ENCODE measurements around the gene ARMC9. TPM values are rescaled to one million over a fixed set of nuclear protein-coding genes. Genes with fewer than 3 reads are reported as not detected.

The ARMC9 gene
- total and polyA plus RNA-seq, 2 of the 13 experiments (the other 11 are each of a cell fraction or from before 2014, with no cell fraction given), result 9.1 to 12.8 TPM

DNA sequence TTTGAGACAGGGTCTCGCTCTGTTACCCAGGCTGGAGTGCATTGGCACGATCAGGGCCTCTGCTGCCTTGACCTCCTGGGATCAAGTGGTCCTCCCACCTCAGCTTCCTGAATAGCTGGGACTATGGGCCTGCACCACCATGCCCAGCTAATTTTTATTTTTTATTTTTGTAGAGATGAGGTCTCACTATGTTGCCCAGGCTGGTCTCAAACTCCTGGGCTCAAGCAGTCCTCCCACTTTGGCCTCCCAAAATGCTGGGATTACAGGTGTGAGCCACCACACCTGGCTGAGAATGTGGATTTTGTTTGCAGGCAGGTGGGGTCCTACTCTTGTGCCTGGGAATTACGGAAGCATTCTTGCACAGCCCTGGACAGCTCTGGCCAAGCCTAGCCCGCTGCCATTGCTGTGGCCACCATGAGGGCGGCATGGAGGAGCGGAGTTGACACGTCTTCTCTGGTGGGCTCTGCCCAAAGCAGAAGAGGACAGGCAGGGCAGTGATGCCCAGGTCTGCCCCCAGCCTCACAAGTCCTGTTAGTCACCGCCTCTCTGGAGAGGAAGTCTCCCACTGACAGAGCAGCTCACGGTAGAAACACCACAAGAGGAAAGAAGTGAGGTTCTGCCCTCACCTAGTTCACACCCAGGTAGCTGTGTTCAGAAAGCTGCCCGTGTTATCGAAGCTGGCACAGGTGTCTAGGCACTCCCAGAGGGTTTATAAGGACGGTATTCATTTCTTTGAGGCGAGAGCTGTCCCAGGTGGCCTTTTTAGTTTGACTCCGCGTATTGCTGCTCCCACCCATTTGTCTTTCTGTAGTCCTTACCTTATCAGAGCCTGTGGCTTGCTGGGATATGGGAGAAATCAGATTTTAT, 46.2 kb downstream of the ARMC9 start:
- peaks cover 22% of the 10 kb centered on the region for H3K4me1 ChIP-seq (ENCODE audit: insufficient read depth, low read length)
- TF ChIP-seq ZNF558 (CRISPR knock-in tag; IDR thresholded peaks at IDR 0.05; ENCODE audit: borderline replicate concordance) (no peak), SMAD3 (CRISPR knock-in tag; IDR thresholded peaks at IDR 0.05) (no peak), NFYC (CRISPR knock-in tag; IDR thresholded peaks at IDR 0.05) (no peak), ZFX (CRISPR knock-in tag; IDR thresholded peaks at IDR 0.05; ENCODE audit: low read depth) (no peak), CHD4 (IDR thresholded peaks at IDR 0.05; ENCODE audit: borderline replicate concordance, low read length) (no peak), ZNF891 (CRISPR knock-in tag; IDR thresholded peaks at IDR 0.05) (no peak), KDM2A (CRISPR knock-in tag; IDR thresholded peaks at IDR 0.05; ENCODE audit: borderline replicate concordance, low read depth) (no peak), MEF2D (CRISPR knock-in tag; IDR thresholded peaks at IDR 0.05) (no peak), CCDC6 (CRISPR knock-in tag; IDR thresholded peaks at IDR 0.05) (no peak), ATM (IDR thresholded peaks at IDR 0.05; ENCODE audit: borderline replicate concordance) (no peak), HOXA3 (CRISPR knock-in tag; IDR thresholded peaks at IDR 0.05) (no peak)
- TF ChIP-seq, protein P1, sequence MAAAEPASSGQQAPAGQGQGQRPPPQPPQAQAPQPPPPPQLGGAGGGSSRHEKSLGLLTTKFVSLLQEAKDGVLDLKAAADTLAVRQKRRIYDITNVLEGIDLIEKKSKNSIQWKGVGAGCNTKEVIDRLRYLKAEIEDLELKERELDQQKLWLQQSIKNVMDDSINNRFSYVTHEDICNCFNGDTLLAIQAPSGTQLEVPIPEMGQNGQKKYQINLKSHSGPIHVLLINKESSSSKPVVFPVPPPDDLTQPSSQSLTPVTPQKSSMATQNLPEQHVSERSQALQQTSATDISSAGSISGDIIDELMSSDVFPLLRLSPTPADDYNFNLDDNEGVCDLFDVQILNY (CRISPR knock-in tag; conservative IDR thresholded peaks at IDR 0.05), result no peak
- TF ChIP-seq, protein P2, sequence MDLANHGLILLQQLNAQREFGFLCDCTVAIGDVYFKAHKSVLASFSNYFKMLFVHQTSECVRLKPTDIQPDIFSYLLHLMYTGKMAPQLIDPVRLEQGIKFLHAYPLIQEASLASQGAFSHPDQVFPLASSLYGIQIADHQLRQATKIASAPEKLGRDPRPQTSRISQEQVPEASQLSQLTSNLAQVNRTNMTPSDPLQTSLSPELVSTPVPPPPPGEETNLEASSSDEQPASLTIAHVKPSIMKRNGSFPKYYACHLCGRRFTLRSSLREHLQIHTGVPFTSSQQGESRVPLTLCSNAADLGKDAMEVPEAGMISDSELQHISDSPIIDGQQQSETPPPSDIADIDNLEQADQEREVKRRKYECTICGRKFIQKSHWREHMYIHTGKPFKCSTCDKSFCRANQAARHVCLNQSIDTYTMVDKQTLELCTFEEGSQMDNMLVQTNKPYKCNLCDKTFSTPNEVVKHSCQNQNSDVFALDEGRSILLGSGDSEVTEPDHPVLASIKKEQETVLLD (CRISPR knock-in tag; IDR thresholded peaks at IDR 0.05; ENCODE audit: low read depth), result no peak
- BruUV-seq (replicated peaks), result no TSS peak
- ChIA-PET POLR2A (interaction anchor here (1.3 kb wide), 1 partner anchor 57 kb away, joined by 3 read pairs; no protein-coding TSS in a partner anchor), CTCF (ENCODE audit: low intra/inter-chr PET ratio, low total read pairs) (no interaction called here)
- DNase-seq (ENCODE audit: low spot score) (no peak), FAIRE-seq (no peak), ATAC-seq (no peak)
- H3K9ac ChIP-seq (ENCODE audit: insufficient read depth, low read depth, low read length), result no peak overlapping the region
- H4K20me1 ChIP-seq (ENCODE audit: insufficient read depth, low read length), result no peaks in the 10 kb centered on the region
- WGBS (ENCODE audit: low lambda C conversion rate), result 97% methylated on average over 15 of the region's 15 CpGs
- H2AFZ ChIP-seq (ENCODE audit: low read length), result no peak overlapping the region
- H3K27ac ChIP-seq (ENCODE audit: extremely low read length, insufficient read depth, low read length), result no peak overlapping the region
- intact Hi-C loops (cut with micrococcal nuclease; ENCODE audit: unreplicated experiment), result loop anchor here (5.0 kb wide), 1 partner anchor 168 kb away; no protein-coding TSS in a partner anchor
- no peaks in the 10 kb centered on the region for H3K36me3 ChIP-seq (replicated peaks in 1 of 2; ENCODE audit: control insufficient read depth in 1 of 2, insufficient read depth in 2 of 2, low read length in 2 of 2)
- H3K9me3 ChIP-seq (ENCODE audit: low read length), result no peaks in the 10 kb centered on the region
- H3K27me3 ChIP-seq (ENCODE audit: control insufficient read depth in 1 of 2, insufficient read depth in 2 of 2, low read length in 2 of 2), result no peaks in the 10 kb centered on the region
- in situ Hi-C loops (cut with HindIII; ENCODE audit: extremely low pct_ligation_motif_present, low pct_unique_long_range_greater_than_20kb), result no loop called here
- H3K4me2 ChIP-seq (ENCODE audit: low read depth, low read length), result no peak overlapping the region
- H3K4me3 ChIP-seq (replicated peaks in 1 of 3; ENCODE audit: insufficient read depth in 1 of 3, low read depth in 2 of 3, low read length in 3 of 3), result no peak overlapping the region
- no peaks in the 10 kb centered on the region for H3K79me2 ChIP-seq (ENCODE audit: insufficient read depth, low read length)

Data from HepG2 (cell line).